GM12801 (cell line): ENCODE measurements around the gene SMYD3.

Experiments used
- CTCF ChIP-seq: IDR thresholded peaks from one replicate; pipeline ENCODE4 v1.5.1; 2011; ENCODE audit warnings: control low read depth; ENCODE audit not compliant: insufficient read length; ENCODE audit errors: extremely low read depth

SMYD3 gene

GRCh38 chr1:246311461-246311860, 195.6 kb downstream of the SMYD3 start:
- no peak for TF ChIP-seq CTCF

- no peak for TF ChIP-seq CTCF
Observed at GRCh38 chr1:246309247-246309884, 197.7 kb downstream of the SMYD3 start.

GRCh38 chr1:246308533-246309075, 198.5 kb downstream of the SMYD3 start:
- no peak for TF ChIP-seq CTCF

GRCh38 chr1:246306415-246307037, 200.6 kb downstream of the SMYD3 start:
- no peak for TF ChIP-seq CTCF

GRCh38 chr1:246304484-246305259, 202.4 kb downstream of the SMYD3 start:
- TF ChIP-seq CTCF, result no peak

GRCh38 chr1:246302711-246303317, 204.3 kb downstream of the SMYD3 start:
- TF ChIP-seq CTCF, result no peak

- TF ChIP-seq CTCF, result no peak
Observed at GRCh38 chr1:246302251-246302625, 204.8 kb downstream of the SMYD3 start.
